ENCODE data around the gene RNASE12.

GRCh38 chr14:20564501-20564997 is 26.6 kb downstream of the RNASE12 start:
- no peak for TF ChIP-seq REST (IDR thresholded peaks at IDR 0.05; ENCODE audit: insufficient read depth in 1 of 2, low read depth in 2 of 2, low read length in 2 of 2)
- TF ChIP-seq TAF1 (IDR thresholded peaks at IDR 0.05; ENCODE audit: borderline replicate concordance, insufficient read depth, low read length): no peak
- TF ChIP-seq POLR2AphosphoS5 (IDR thresholded peaks at IDR 0.05; ENCODE audit: low read depth, low read length): no peak

Data from PFSK-1 (cell line).